OCI-LY7 (cell line): ENCODE measurements around the gene SERPINA3.

Experiments
- EZH2phosphoT487 ChIP-seq: fragments of 200-600 bp; sonication (generic); IDR thresholded peaks from 2 replicates; pipeline ENCODE4 v1.6.1; 2018; ENCODE audit warnings: low read depth, borderline replicate concordance, mild to moderate bottlenecking, mixed run types, antibody characterized with exemption, low read length, moderate library complexity, mixed read lengths
- TF ChIP-seq, protein P1 (sequence below): fragments of 200-600 bp; sonication (generic); conservative IDR thresholded peaks from 2 replicates; pipeline ENCODE4 v1.5.1; 2014; ENCODE audit warnings: mild to moderate bottlenecking, antibody characterized with exemption, low read length, moderate library complexity, mixed read lengths

DNA sequence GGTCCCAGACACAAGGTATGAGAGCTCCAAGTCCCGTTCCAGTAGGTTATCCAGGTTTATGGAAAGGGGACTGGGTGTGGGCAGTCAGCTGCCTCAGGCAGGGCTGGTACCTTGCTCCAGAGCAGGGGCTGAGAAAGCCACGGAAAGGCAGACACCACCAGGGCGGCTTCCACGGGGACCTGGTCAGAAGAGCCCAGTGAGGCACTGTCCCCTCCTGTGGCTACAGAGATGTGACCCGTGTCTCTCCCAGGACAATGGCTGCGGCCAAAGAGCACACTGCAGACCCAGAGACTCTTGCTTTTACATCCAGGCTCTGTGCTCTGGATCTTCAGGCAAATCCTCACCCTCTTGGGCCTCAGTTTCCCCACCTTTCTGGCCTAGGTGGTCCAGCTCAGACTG, 42.2 kb upstream of the SERPINA3 start:
- TF ChIP-seq, protein P1, sequence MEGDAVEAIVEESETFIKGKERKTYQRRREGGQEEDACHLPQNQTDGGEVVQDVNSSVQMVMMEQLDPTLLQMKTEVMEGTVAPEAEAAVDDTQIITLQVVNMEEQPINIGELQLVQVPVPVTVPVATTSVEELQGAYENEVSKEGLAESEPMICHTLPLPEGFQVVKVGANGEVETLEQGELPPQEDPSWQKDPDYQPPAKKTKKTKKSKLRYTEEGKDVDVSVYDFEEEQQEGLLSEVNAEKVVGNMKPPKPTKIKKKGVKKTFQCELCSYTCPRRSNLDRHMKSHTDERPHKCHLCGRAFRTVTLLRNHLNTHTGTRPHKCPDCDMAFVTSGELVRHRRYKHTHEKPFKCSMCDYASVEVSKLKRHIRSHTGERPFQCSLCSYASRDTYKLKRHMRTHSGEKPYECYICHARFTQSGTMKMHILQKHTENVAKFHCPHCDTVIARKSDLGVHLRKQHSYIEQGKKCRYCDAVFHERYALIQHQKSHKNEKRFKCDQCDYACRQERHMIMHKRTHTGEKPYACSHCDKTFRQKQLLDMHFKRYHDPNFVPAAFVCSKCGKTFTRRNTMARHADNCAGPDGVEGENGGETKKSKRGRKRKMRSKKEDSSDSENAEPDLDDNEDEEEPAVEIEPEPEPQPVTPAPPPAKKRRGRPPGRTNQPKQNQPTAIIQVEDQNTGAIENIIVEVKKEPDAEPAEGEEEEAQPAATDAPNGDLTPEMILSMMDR = no peak
- TF ChIP-seq EZH2phosphoT487 = no peak
